ENCODE data around the gene PAAF1. TPM values are rescaled to one million over a fixed set of nuclear protein-coding genes. Genes with fewer than 3 reads are reported as not detected.
A peak's percentile ranks its signal among the peaks of the same experiment; 100 is the strongest.

Gene PAAF1
- 30.7 TPM for polyA plus RNA-seq
- long read RNA-seq, donor 1, full-length matches to known transcripts = 2 of 7 reads
- long read RNA-seq, donor 1, partial matches to known transcripts = 5 of 7 reads
- long read RNA-seq, donor 1, other reads (novel, unspliced or antisense) = 0 of 7 reads
- long read RNA-seq, donor 2, full-length matches to known transcripts = 8 of 16 reads
- long read RNA-seq, donor 2, partial matches to known transcripts = 8 of 16 reads
- long read RNA-seq, donor 2, other reads (novel, unspliced or antisense) = 0 of 16 reads
- long read RNA-seq, donor 3 = 0 reads
- long read RNA-seq, donor 4, full-length matches to known transcripts = 1 of 1 reads
- long read RNA-seq, donor 4, partial matches to known transcripts = 0 of 1 reads
- long read RNA-seq, donor 4, other reads (novel, unspliced or antisense) = 0 of 1 reads
- long read RNA-seq, donor 5, full-length matches to known transcripts = 4 of 96 reads
- long read RNA-seq, donor 5, partial matches to known transcripts = 92 of 96 reads
- long read RNA-seq, donor 5, other reads (novel, unspliced or antisense) = 0 of 96 reads
- long read RNA-seq, donor 6, full-length matches to known transcripts = 8 of 18 reads
- long read RNA-seq, donor 6, partial matches to known transcripts = 10 of 18 reads
- long read RNA-seq, donor 6, other reads (novel, unspliced or antisense) = 0 of 18 reads
- long read RNA-seq, donor 7, full-length matches to known transcripts = 6 of 60 reads
- long read RNA-seq, donor 7, partial matches to known transcripts = 54 of 60 reads
- long read RNA-seq, donor 7, other reads (novel, unspliced or antisense) = 0 of 60 reads
- long read RNA-seq, donor 8, full-length matches to known transcripts = 17 of 34 reads
- long read RNA-seq, donor 8, partial matches to known transcripts = 17 of 34 reads
- long read RNA-seq, donor 8, other reads (novel, unspliced or antisense) = 0 of 34 reads
- long read RNA-seq, donor 9, full-length matches to known transcripts = 2 of 147 reads
- long read RNA-seq, donor 9, partial matches to known transcripts = 136 of 147 reads
- long read RNA-seq, donor 9, other reads (novel, unspliced or antisense) = 9 of 147 reads
- long read RNA-seq, donor 10, full-length matches to known transcripts = 12 of 20 reads
- long read RNA-seq, donor 10, partial matches to known transcripts = 8 of 20 reads
- long read RNA-seq, donor 10, other reads (novel, unspliced or antisense) = 0 of 20 reads
- long read RNA-seq, donor 11, full-length matches to known transcripts = 12 of 12 reads
- long read RNA-seq, donor 11, partial matches to known transcripts = 0 of 12 reads
- long read RNA-seq, donor 11, other reads (novel, unspliced or antisense) = 0 of 12 reads

- Histone ChIP-seq H3K4me1 (ENCODE audit: control insufficient read depth, insufficient read depth, low read length) (peaks cover 21% of the 10 kb centered on the region), H3K27me3 (ENCODE audit: control insufficient read depth, insufficient read depth, low read length) (no peaks in the 10 kb centered on the region), H3K9me3 (ENCODE audit: control insufficient read depth, low read depth, low read length) (no peaks in the 10 kb centered on the region), H3K36me3 (ENCODE audit: control insufficient read depth, insufficient read depth, low read length) (peaks cover 31% of the 10 kb centered on the region), H3K4me3 (ENCODE audit: low read length) (peak within 1 kb of the TSS; percentile 70), H3K27ac (ENCODE audit: low read length) (peak within 1 kb of the TSS; percentile 97)
- WGBS (ENCODE audit: insufficient coverage, low lambda C conversion rate) = no CpG with 5 or more reads among the region's 57 CpGs
- DNase-seq = peak; percentile 97 to 99
These were observed at the start of gene PAAF1, which contains the start of gene COA4 for GRCh38 chr11:73876424-73877310. Gene PAAF1 (plus strand): TSS chr11:73876999. CDS start chr11:73877022, 23 bp downstream. Gene COA4 (minus strand): TSS chr11:73876846. CDS start chr11:73873378, 3,468 bp downstream.

GRCh38 chr11:73830261-73830660 lies 46.5 kb upstream of the PAAF1 start:
- no peak for DNase-seq
- Histone ChIP-seq H3K4me1 (ENCODE audit: control insufficient read depth, insufficient read depth, low read length) (no peaks in the 10 kb centered on the region), H3K27ac (ENCODE audit: low read length) (no peak overlapping the region), H3K27me3 (ENCODE audit: control insufficient read depth, insufficient read depth, low read length) (no peaks in the 10 kb centered on the region), H3K9me3 (ENCODE audit: control insufficient read depth, low read depth, low read length) (no peaks in the 10 kb centered on the region), H3K36me3 (ENCODE audit: control insufficient read depth, insufficient read depth, low read length) (peaks cover 48% of the 10 kb centered on the region), H3K4me3 (ENCODE audit: low read length) (no peak overlapping the region)
- no CpG with 5 or more reads among the region's 1 CpG for WGBS (ENCODE audit: insufficient coverage, low lambda C conversion rate)

- H3K4me3 ChIP-seq (ENCODE audit: low read length) = no peak overlapping the region
- DNase-seq = no peak
- H3K36me3 ChIP-seq (ENCODE audit: control insufficient read depth, insufficient read depth, low read length) = peaks cover 31% of the 10 kb centered on the region
- H3K4me1 ChIP-seq (ENCODE audit: control insufficient read depth, insufficient read depth, low read length) = no peaks in the 10 kb centered on the region
- no peak overlapping the region for H3K27ac ChIP-seq (ENCODE audit: low read length)
- H3K9me3 ChIP-seq (ENCODE audit: control insufficient read depth, low read depth, low read length) = no peaks in the 10 kb centered on the region
- no peaks in the 10 kb centered on the region for H3K27me3 ChIP-seq (ENCODE audit: control insufficient read depth, insufficient read depth, low read length)
- WGBS (ENCODE audit: insufficient coverage, low lambda C conversion rate) = no CpG with 5 or more reads among the region's 2 CpGs
These were observed 43.7 kb upstream of the PAAF1 start for GRCh38 chr11:73833067-73833466.

GRCh38 chr11:73838443-73839122 lies 38.2 kb upstream of the PAAF1 start:
- Histone ChIP-seq H3K36me3 (ENCODE audit: control insufficient read depth, insufficient read depth, low read length) (peaks cover 5% of the 10 kb centered on the region), H3K27ac (ENCODE audit: low read length) (no peak overlapping the region), H3K9me3 (ENCODE audit: control insufficient read depth, low read depth, low read length) (no peaks in the 10 kb centered on the region), H3K4me1 (ENCODE audit: control insufficient read depth, insufficient read depth, low read length) (no peaks in the 10 kb centered on the region), H3K27me3 (ENCODE audit: control insufficient read depth, insufficient read depth, low read length) (no peaks in the 10 kb centered on the region), H3K4me3 (ENCODE audit: low read length) (no peak overlapping the region)
- WGBS (ENCODE audit: insufficient coverage, low lambda C conversion rate) = no CpG with 5 or more reads among the region's 3 CpGs
- no peak for DNase-seq

- Histone ChIP-seq H3K4me3 (ENCODE audit: low read length) (no peak overlapping the region), H3K4me1 (ENCODE audit: control insufficient read depth, insufficient read depth, low read length) (no peaks in the 10 kb centered on the region), H3K9me3 (ENCODE audit: control insufficient read depth, low read depth, low read length) (no peaks in the 10 kb centered on the region), H3K27ac (ENCODE audit: low read length) (no peak overlapping the region), H3K27me3 (ENCODE audit: control insufficient read depth, insufficient read depth, low read length) (no peaks in the 10 kb centered on the region), H3K36me3 (ENCODE audit: control insufficient read depth, insufficient read depth, low read length) (peaks cover 5% of the 10 kb centered on the region)
- DNase-seq = no peak
These were observed 37.7 kb upstream of the PAAF1 start for GRCh38 chr11:73839123-73839457.

- Histone ChIP-seq H3K4me3 (ENCODE audit: low read length) (no peak overlapping the region), H3K27ac (ENCODE audit: low read length) (no peak overlapping the region), H3K9me3 (ENCODE audit: control insufficient read depth, low read depth, low read length) (no peaks in the 10 kb centered on the region), H3K4me1 (ENCODE audit: control insufficient read depth, insufficient read depth, low read length) (no peaks in the 10 kb centered on the region), H3K36me3 (ENCODE audit: control insufficient read depth, insufficient read depth, low read length) (peaks cover 11% of the 10 kb centered on the region), H3K27me3 (ENCODE audit: control insufficient read depth, insufficient read depth, low read length) (no peaks in the 10 kb centered on the region)
- no peak for DNase-seq
- no CpG with 5 or more reads among the region's 3 CpGs for WGBS (ENCODE audit: insufficient coverage, low lambda C conversion rate)
These were observed 25.6 kb upstream of the PAAF1 start for GRCh38 chr11:73851046-73851764.

- H3K27me3 ChIP-seq (ENCODE audit: control insufficient read depth, insufficient read depth, low read length) = no peaks in the 10 kb centered on the region
- H3K9me3 ChIP-seq (ENCODE audit: control insufficient read depth, low read depth, low read length) = no peaks in the 10 kb centered on the region
- H3K4me1 ChIP-seq (ENCODE audit: control insufficient read depth, insufficient read depth, low read length) = no peaks in the 10 kb centered on the region
- peaks cover 13% of the 10 kb centered on the region for H3K36me3 ChIP-seq (ENCODE audit: control insufficient read depth, insufficient read depth, low read length)
- 100% methylated on average over 1 of the region's 3 CpGs for WGBS (ENCODE audit: insufficient coverage, low lambda C conversion rate)
- no peak for DNase-seq
- H3K4me3 ChIP-seq (ENCODE audit: low read length) = no peak overlapping the region
- no peak overlapping the region for H3K27ac ChIP-seq (ENCODE audit: low read length)
These were observed 24.8 kb upstream of the PAAF1 start for GRCh38 chr11:73852049-73852448.

- WGBS (ENCODE audit: insufficient coverage, low lambda C conversion rate) = no CpG with 5 or more reads among the region's 1 CpG
- Histone ChIP-seq H3K36me3 (ENCODE audit: control insufficient read depth, insufficient read depth, low read length) (peaks cover 19% of the 10 kb centered on the region), H3K4me1 (ENCODE audit: control insufficient read depth, insufficient read depth, low read length) (no peaks in the 10 kb centered on the region), H3K27me3 (ENCODE audit: control insufficient read depth, insufficient read depth, low read length) (no peaks in the 10 kb centered on the region), H3K9me3 (ENCODE audit: control insufficient read depth, low read depth, low read length) (no peaks in the 10 kb centered on the region), H3K27ac (ENCODE audit: low read length) (no peak overlapping the region), H3K4me3 (ENCODE audit: low read length) (no peak overlapping the region)
- no peak for DNase-seq
These were observed 22.1 kb upstream of the PAAF1 start for GRCh38 chr11:73854680-73855079.
